IMR-90 (cell line): ENCODE measurements around the gene OSBPL9. TPM values are rescaled to one million over a fixed set of nuclear protein-coding genes. Genes with fewer than 3 reads are reported as not detected.

Experiments
- ATAC-seq: fragments of 200-7000 bp; cut with Tn5 transposase; 2 replicates; pipeline ENCODE4 v1.9.1; 2020; ENCODE audit warnings: low read depth, mild to moderate bottlenecking, moderate library complexity
- BruUV-seq: library from RNA; stranded (reverse); fragments of 400-500 nt; replicated peaks from 2 replicates; lab custom pipeline; 2021; lab: Mats Ljungman, UMichigan
- CTCF ChIA-PET: fragments of 300-600 bp; formaldehyde crosslinking; extraction: SDS; loops from one replicate; lab custom pipeline; 2021; ENCODE audit warnings: antibody characterized with exemption; lab: Yijun Ruan, JAX
- POLR2A ChIA-PET: fragments of 300-600 bp; sonication (Branson Sonifier 250); formaldehyde crosslinking; loops from one replicate; lab custom pipeline; 2022; ENCODE audit warnings: antibody characterized with exemption; ENCODE audit not compliant: unreplicated experiment; lab: Charles Lee
- DNase-seq: peaks from one replicate; pipeline ENCODE4 v3.0.0; 2013
- H2AFZ ChIP-seq: replicated peaks from 2 replicates; pipeline ENCODE3; 2013; ENCODE audit warnings: low read length, mild to moderate bottlenecking; ENCODE audit not compliant: poor library complexity
- H2AK5ac ChIP-seq: 2 replicates; pipeline ENCODE4 v1.6.1; 2013; ENCODE audit warnings: low read depth, low read length, inconsistent platforms
- H2AK9ac ChIP-seq: replicated peaks from 2 replicates; pipeline ENCODE3; 2013; ENCODE audit warnings: mild to moderate bottlenecking, low read depth, low read length, moderate library complexity; ENCODE audit not compliant: poor library complexity
- H2BK120ac ChIP-seq: 2 replicates; pipeline ENCODE4 v1.6.1; 2013; ENCODE audit warnings: low read depth, low read length, inconsistent platforms
- H2BK15ac ChIP-seq: 3 replicates; pipeline ENCODE4 v1.6.1; 2013; ENCODE audit warnings: low read depth, low read length, inconsistent platforms
- H2BK20ac ChIP-seq: 2 replicates; pipeline ENCODE4 v1.6.1; 2013; ENCODE audit warnings: low read depth, mild to moderate bottlenecking, inconsistent platforms, low read length, moderate library complexity
- H2BK5ac ChIP-seq: 2 replicates; pipeline ENCODE4 v1.6.1; 2013; ENCODE audit warnings: mild to moderate bottlenecking, low read depth, low read length, inconsistent platforms; ENCODE audit not compliant: poor library complexity, severe bottlenecking
- H3K14ac ChIP-seq: replicated peaks from 2 replicates; pipeline ENCODE4 v1.6.1; 2013; ENCODE audit warnings: low read depth, low read length, inconsistent platforms
- H3K18ac ChIP-seq: 2 replicates; pipeline ENCODE4 v1.6.1; 2013; ENCODE audit warnings: low read depth, low read length, control low read depth
- H3K23ac ChIP-seq: 2 replicates; pipeline ENCODE4 v1.6.1; 2013; ENCODE audit warnings: low read depth, low read length, inconsistent platforms
- H3K27ac ChIP-seq: 2 replicates; pipeline ENCODE4 v1.5.1; 2013; ENCODE audit warnings: mild to moderate bottlenecking, control low read depth, low read length; ENCODE audit not compliant: insufficient read depth
- H3K27me3 ChIP-seq: 2 replicates; pipeline ENCODE4 v1.6.1; 2013; ENCODE audit warnings: low read length; ENCODE audit not compliant: control insufficient read depth, insufficient read depth
- H3K36me3 ChIP-seq: 2 replicates; pipeline ENCODE4 v1.6.1; 2013; ENCODE audit warnings: low read length, mixed read lengths; ENCODE audit not compliant: control insufficient read depth, insufficient read depth
- H3K4ac ChIP-seq: 2 replicates; pipeline ENCODE4 v1.6.1; 2013; ENCODE audit warnings: low read depth, low read length, inconsistent platforms
- H3K4me1 ChIP-seq: 2 replicates; pipeline ENCODE4 v1.6.1; 2013; ENCODE audit warnings: low read length, mixed read lengths; ENCODE audit not compliant: control insufficient read depth, insufficient read depth
- H3K4me2 ChIP-seq: 2 replicates; pipeline ENCODE4 v1.6.1; 2013; ENCODE audit warnings: low read depth, mild to moderate bottlenecking, control low read depth, low read length, moderate library complexity
- H3K4me3 ChIP-seq: 2 replicates; pipeline ENCODE4 v1.5.1; 2013; ENCODE audit warnings: low read depth, mild to moderate bottlenecking, control low read depth, low read length, moderate library complexity; ENCODE audit not compliant: insufficient read depth
- H3K56ac ChIP-seq: 2 replicates; pipeline ENCODE4 v1.6.1; 2013; ENCODE audit warnings: low read length, inconsistent platforms; ENCODE audit not compliant: insufficient read depth; ENCODE audit errors: extremely low read depth
- H3K79me1 ChIP-seq, 2 experiments: 2 replicates each; pipeline ENCODE4 v1.6.1; 2013; ENCODE audit warnings: low read length in 2 of 2, inconsistent platforms in 1 of 2, low read depth in 1 of 2
- H3K9ac ChIP-seq: 2 replicates; pipeline ENCODE4 v1.6.1; 2013; ENCODE audit warnings: low read depth, low read length, control low read depth
- H3K9me1 ChIP-seq: 2 replicates; pipeline ENCODE4 v1.6.1; 2013; ENCODE audit warnings: low read length, inconsistent platforms; ENCODE audit not compliant: insufficient read depth
- H3K9me3 ChIP-seq: 2 replicates; pipeline ENCODE4 v1.6.1; 2013; ENCODE audit warnings: low read length; ENCODE audit not compliant: control insufficient read depth, insufficient read depth
- H4K20me1 ChIP-seq: 2 replicates; pipeline ENCODE4 v1.6.1; 2013; ENCODE audit warnings: low read length, inconsistent platforms; ENCODE audit not compliant: insufficient read depth
- H4K5ac ChIP-seq: 2 replicates; pipeline ENCODE4 v1.6.1; 2013; ENCODE audit warnings: mild to moderate bottlenecking, low read depth, low read length, control low read depth
- H4K8ac ChIP-seq, 2 experiments: 2 replicates each; pipeline ENCODE4 v1.6.1; 2013; ENCODE audit warnings: low read depth in 2 of 2, low read length in 2 of 2, control low read depth in 1 of 2, inconsistent platforms in 1 of 2
- H4K91ac ChIP-seq: 2 replicates; pipeline ENCODE4 v1.6.1; 2013; ENCODE audit warnings: low read depth, low read length, inconsistent platforms; ENCODE audit not compliant: insufficient read depth
- BHLHE40 ChIP-seq: fragments of 150-350 bp; IDR thresholded peaks from 2 replicates; pipeline ENCODE4 v1.6.1; 2016; ENCODE audit warnings: mild to moderate bottlenecking, low read depth, low read length
- CEBPB ChIP-seq: IDR thresholded peaks from 2 replicates; pipeline ENCODE4 v1.6.1; 2012; ENCODE audit warnings: low read depth, low read length, improper control_type of control experiment
- CHD1 ChIP-seq: IDR thresholded peaks from 2 replicates; pipeline ENCODE4 v1.6.1; 2012; ENCODE audit warnings: low read depth, low read length, improper control_type of control experiment
- FOS ChIP-seq: fragments of 150-350 bp; IDR thresholded peaks from 2 replicates; pipeline ENCODE4 v1.6.1; 2016; ENCODE audit warnings: low read depth, low read length
- MAFK ChIP-seq: IDR thresholded peaks from 2 replicates; pipeline ENCODE4 v1.6.1; 2012; ENCODE audit warnings: low read depth, low read length, improper control_type of control experiment
- MAZ ChIP-seq: IDR thresholded peaks from 2 replicates; pipeline ENCODE4 v1.6.1; 2012; ENCODE audit warnings: low read depth, mild to moderate bottlenecking, low read length, improper control_type of control experiment, moderate library complexity, borderline replicate concordance
- MXI1 ChIP-seq: IDR thresholded peaks from 2 replicates; pipeline ENCODE4 v1.6.1; 2012; ENCODE audit warnings: low read depth, mild to moderate bottlenecking, low read length, moderate library complexity, borderline replicate concordance
- NFE2L2 ChIP-seq: fragments of 150-350 bp; IDR thresholded peaks from 2 replicates; pipeline ENCODE4 v1.6.1; 2016; ENCODE audit warnings: low read depth, mild to moderate bottlenecking, low read length
- POLR2A ChIP-seq: IDR thresholded peaks from 2 replicates; pipeline ENCODE4 v1.6.1; 2012; ENCODE audit warnings: mild to moderate bottlenecking, low read depth, low read length
- RAD21 ChIP-seq: IDR thresholded peaks from 2 replicates; pipeline ENCODE4 v1.6.1; 2012; ENCODE audit warnings: low read length, improper control_type of control experiment
- RCOR1 ChIP-seq: IDR thresholded peaks from 2 replicates; pipeline ENCODE4 v1.6.1; 2012; ENCODE audit warnings: mild to moderate bottlenecking, low read length, improper control_type of control experiment; ENCODE audit not compliant: insufficient replicate concordance
- RFX5 ChIP-seq: IDR thresholded peaks from 2 replicates; pipeline ENCODE4 v1.8.0; 2012; ENCODE audit warnings: low read depth, mild to moderate bottlenecking, low read length, moderate library complexity
- SMC3 ChIP-seq: fragments of 150-350 bp; IDR thresholded peaks from 2 replicates; pipeline ENCODE4 v1.6.1; 2016; ENCODE audit warnings: low read depth, mild to moderate bottlenecking, antibody characterized with exemption, low read length, moderate library complexity
- WGBS, 2 experiments: methylation state at CpG; one replicate each; pipeline versions ENCODE4 v1.1.5 to v1.1.7; 2013; ENCODE audit warnings: missing lambda C conversion rate in 2 of 2; ENCODE audit not compliant: insufficient read length in 1 of 2; ENCODE audit errors: extremely low coverage in 2 of 2; 5-methylcytosine and 5-hydroxymethylcytosine counted together
- dilution Hi-C: fragments of 300-500 bp; cut with HindIII; formaldehyde crosslinking; loops from one replicate; pipeline ENCODE4 v1.14.3; 2018; ENCODE audit warnings: low sequenced_read_pairs; ENCODE audit not compliant: unreplicated experiment
- in situ Hi-C: fragments of 300-500 bp; cut with MboI; formaldehyde crosslinking; loops from 3 replicates; pipeline ENCODE4 v1.14.3; 2019; ENCODE audit warnings: low sequenced_read_pairs, inconsistent platforms, mixed read lengths
- intact Hi-C: fragments of 100-400 bp; cut with micrococcal nuclease; formaldehyde crosslinking; loops from 2 replicates; pipeline ENCODE4 v1.10.0; 2022
- polyA plus RNA-seq, 3 experiments: library from polyadenylated mRNA; depleted of rRNA; stranded (reverse); fragments of >200 nt; gene quantifications; 2 replicates each; pipeline ENCODE4 v1.2.3, GENCODE V29; 2012; ENCODE audit warnings: low replicate concordance in 1 of 3
- total RNA-seq: library from RNA; depleted of rRNA; stranded (reverse); fragments of >200 nt; gene quantifications from 2 replicates; pipeline ENCODE4 v1.2.3, GENCODE V29; 2012
- TF ChIP-seq, protein P1 (sequence below): fragments of 150-350 bp; IDR thresholded peaks from 2 replicates; pipeline ENCODE4 v1.6.1; 2016; ENCODE audit warnings: low read depth, mild to moderate bottlenecking, low read length, moderate library complexity, borderline replicate concordance
- TF ChIP-seq, protein P2 (sequence below): conservative IDR thresholded peaks from 2 replicates; pipeline ENCODE4 v1.5.1; 2012; ENCODE audit warnings: mild to moderate bottlenecking, low read depth, low read length, improper control_type of control experiment
- TF ChIP-seq, protein P3 (sequence below): fragments of 150-350 bp; IDR thresholded peaks from 2 replicates; pipeline ENCODE4 v1.6.1; 2017; ENCODE audit warnings: mild to moderate bottlenecking, antibody characterized with exemption, low read length, low read depth

The OSBPL9 gene
- total and polyA plus RNA-seq, 2 of the 4 experiments (the other 2 are of a cell fraction): 51.4 to 127 TPM

DNA sequence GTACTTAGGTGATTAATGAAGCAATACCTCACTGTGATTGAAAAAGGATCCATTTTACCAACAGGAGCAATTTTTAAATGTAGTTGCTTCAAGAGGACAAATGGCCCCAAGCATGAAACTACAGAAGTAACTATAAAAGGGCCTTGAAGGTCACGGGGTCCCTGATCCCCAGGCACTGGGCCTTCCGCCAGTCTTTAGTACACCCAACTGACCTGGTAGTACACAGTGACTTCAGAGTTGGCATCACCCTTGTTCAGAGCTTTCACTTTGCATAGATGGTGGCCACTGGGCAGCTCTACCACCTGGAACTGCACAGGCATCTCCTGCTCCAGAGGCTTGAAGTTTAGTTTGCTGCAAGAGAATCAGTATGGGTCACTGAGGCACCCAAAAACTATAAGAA, 177.4 kb downstream of the OSBPL9 start:
- POLR2A ChIA-PET: no interaction called here
- no peak overlapping the region for H2AK5ac ChIP-seq

More for the DNA sequence above, 177.4 kb downstream of the OSBPL9 start:
- Histone ChIP-seq H4K8ac (no peak overlapping the region), H3K4me2 (no peak overlapping the region), H3K18ac (no peak overlapping the region), H3K27ac (no peak overlapping the region), H2BK15ac (no peak overlapping the region), H3K14ac (no peak overlapping the region), H4K20me1 (peaks cover 5% of the 10 kb centered on the region; the same call in 1 of the 2 replicates), H3K27me3 (no peaks in the 10 kb centered on the region), H3K4me3 (no peak overlapping the region), H3K9me3 (no peaks in the 10 kb centered on the region), H4K5ac (no peak overlapping the region), H3K23ac (no peak overlapping the region), H2AK9ac (no peak overlapping the region), H2BK120ac (no peak overlapping the region), H3K4ac (no peak overlapping the region), H2AFZ (no peak overlapping the region), H3K79me1 (peaks cover 0 to 12% of the 10 kb centered on the region in 2 experiments), H3K4me1 (no peaks in the 10 kb centered on the region), H3K9me1 (peaks cover 5% of the 10 kb centered on the region), H3K56ac (no peak overlapping the region), H3K9ac (no peak overlapping the region), H3K36me3 (peaks cover 51% of the 10 kb centered on the region), H4K91ac (no peak overlapping the region), H2BK20ac (no peak overlapping the region), H2BK5ac (no peak overlapping the region)
- intact Hi-C loops: loop anchor here (5.0 kb wide), 1 partner anchor 208 kb away; no protein-coding TSS in a partner anchor
- TF ChIP-seq RAD21: no peak
- TF ChIP-seq RCOR1: no peak
- no peak for TF ChIP-seq BHLHE40
- TF ChIP-seq RFX5: no peak
- no peak for TF ChIP-seq MAFK
- TF ChIP-seq SMC3: no peak
- TF ChIP-seq NFE2L2: no peak
- TF ChIP-seq MAZ: no peak
- TF ChIP-seq, protein P1, sequence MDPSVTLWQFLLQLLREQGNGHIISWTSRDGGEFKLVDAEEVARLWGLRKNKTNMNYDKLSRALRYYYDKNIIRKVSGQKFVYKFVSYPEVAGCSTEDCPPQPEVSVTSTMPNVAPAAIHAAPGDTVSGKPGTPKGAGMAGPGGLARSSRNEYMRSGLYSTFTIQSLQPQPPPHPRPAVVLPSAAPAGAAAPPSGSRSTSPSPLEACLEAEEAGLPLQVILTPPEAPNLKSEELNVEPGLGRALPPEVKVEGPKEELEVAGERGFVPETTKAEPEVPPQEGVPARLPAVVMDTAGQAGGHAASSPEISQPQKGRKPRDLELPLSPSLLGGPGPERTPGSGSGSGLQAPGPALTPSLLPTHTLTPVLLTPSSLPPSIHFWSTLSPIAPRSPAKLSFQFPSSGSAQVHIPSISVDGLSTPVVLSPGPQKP: no peak
- no peak for TF ChIP-seq MXI1
- no peak for TF ChIP-seq CEBPB
- TF ChIP-seq POLR2A: no peak
- TF ChIP-seq, protein P2, sequence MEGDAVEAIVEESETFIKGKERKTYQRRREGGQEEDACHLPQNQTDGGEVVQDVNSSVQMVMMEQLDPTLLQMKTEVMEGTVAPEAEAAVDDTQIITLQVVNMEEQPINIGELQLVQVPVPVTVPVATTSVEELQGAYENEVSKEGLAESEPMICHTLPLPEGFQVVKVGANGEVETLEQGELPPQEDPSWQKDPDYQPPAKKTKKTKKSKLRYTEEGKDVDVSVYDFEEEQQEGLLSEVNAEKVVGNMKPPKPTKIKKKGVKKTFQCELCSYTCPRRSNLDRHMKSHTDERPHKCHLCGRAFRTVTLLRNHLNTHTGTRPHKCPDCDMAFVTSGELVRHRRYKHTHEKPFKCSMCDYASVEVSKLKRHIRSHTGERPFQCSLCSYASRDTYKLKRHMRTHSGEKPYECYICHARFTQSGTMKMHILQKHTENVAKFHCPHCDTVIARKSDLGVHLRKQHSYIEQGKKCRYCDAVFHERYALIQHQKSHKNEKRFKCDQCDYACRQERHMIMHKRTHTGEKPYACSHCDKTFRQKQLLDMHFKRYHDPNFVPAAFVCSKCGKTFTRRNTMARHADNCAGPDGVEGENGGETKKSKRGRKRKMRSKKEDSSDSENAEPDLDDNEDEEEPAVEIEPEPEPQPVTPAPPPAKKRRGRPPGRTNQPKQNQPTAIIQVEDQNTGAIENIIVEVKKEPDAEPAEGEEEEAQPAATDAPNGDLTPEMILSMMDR: no peak
- TF ChIP-seq CHD1: no peak
- TF ChIP-seq FOS: no peak
- TF ChIP-seq, protein P3, sequence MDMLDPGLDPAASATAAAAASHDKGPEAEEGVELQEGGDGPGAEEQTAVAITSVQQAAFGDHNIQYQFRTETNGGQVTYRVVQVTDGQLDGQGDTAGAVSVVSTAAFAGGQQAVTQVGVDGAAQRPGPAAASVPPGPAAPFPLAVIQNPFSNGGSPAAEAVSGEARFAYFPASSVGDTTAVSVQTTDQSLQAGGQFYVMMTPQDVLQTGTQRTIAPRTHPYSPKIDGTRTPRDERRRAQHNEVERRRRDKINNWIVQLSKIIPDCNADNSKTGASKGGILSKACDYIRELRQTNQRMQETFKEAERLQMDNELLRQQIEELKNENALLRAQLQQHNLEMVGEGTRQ: no peak
- ATAC-seq (no peak), DNase-seq (no peak)
- in situ Hi-C loops: no loop called here
- CTCF ChIA-PET: no interaction called here
- BruUV-seq: no TSS peak
- dilution Hi-C loops: no loop called here
- 90% methylated on average over 2 of the region's 2 CpGs; no CpG with 5 or more reads in 1 of the 2 experiments for WGBS, 2 experiments
